NCI-H146 treated with DMSO at 0.1 percent for 48 hours (cell line): ENCODE data around the gene KCNAB1.

ENCODE experiments used
- DNase-seq: peaks from one replicate; lab custom pipeline; 2025; ENCODE audit not compliant: unreplicated experiment; lab: John Stamatoyannopoulos, UW

Gene KCNAB1

DNA sequence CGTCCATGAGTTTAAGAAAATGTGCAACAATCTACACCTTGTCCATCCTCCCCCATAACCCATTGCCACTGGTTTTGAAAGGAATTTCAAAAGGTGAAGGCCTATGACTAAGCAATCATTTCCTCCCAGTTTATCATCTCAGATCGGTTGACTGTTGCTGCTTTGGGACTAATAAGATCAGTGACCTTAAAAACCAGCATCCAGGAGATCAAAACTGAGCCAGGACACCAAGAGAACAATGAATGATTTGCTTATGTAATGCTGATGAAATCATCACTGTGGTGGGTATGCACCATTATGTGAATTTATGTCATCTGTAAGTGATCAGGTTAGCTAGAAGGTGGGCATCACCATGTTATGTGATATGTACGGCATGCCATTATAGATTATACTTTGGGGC, 239.0 kb downstream of the KCNAB1 start:
- no peak for DNase-seq

DNA sequence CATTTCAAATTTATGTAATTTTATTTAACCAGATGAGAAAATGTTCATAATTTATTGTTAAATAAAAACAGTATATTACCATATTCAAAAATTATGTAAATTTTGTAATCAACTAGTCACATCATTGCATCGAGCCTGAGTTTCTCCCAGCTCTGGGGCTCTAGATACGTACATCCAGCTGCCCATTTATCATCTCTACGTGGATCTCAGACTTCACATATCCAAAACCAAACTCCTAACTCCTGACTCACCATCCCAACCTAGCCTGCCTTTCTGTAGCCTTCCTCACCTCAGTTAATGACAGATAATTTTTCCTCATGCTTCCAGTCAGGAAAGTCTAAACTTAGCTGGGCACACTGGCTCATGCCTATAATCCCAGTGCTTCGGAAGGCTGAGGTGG, 239.7 kb downstream of the KCNAB1 start:
- DNase-seq, result no peak

DNA sequence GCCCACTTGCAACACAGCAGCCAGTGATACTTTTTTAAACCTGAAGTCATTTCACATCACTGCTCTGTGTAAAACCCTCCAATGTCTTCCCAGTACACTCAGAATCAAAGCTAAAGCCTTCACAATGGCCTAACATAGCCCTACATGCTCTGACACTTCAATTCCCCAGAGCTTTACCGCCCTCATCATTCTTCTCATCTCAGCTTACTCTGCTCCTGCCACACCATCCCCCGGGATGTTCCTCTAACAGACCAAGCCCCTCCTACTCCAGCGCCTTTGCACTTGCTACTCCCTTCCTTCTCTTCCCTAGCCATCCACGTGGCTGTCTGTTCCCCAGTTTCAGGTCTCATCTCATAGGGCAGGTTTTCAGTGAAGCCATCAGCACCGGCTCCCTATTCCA, 240.6 kb downstream of the KCNAB1 start:
- DNase-seq, result no peak

DNA sequence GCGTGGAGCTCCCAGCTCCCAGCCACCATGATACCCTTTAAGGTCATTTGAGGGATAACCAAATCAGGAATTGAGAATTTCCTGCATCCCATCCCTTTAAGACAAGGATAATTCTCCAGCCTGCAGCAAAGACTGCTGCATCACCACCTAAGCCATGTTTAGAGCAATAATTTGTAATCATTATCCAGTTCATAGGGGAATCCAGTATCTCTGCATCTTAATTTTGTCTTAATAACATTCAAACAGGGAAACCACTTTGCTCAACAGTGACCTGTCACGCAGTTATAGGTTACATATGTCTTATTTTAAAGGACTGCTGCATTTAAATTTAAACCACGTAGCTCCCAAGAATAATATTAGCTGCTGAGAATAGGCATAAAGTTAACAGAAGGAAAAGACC, 246.2 kb downstream of the KCNAB1 start:
- no peak for DNase-seq

DNA sequence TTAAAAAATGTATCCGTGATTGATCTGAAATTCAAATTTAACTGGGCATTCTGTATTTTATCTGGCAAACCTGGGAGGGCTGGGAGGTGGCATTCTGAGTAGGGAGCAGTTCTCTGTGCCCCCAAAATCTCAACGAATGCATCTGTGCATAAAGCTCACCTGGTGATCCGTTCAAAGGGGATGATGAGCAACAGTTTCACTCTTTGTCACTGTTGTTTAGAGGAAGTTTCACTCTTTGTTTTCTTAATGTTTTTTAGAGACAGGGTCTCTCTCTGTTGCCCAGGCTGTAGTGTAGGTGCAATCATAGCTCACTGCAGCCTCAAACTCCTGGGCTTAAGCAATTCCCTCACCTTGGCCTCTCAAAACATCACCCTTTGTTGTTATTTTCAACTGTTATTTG, 247.8 kb downstream of the KCNAB1 start:
- no peak for DNase-seq

DNA sequence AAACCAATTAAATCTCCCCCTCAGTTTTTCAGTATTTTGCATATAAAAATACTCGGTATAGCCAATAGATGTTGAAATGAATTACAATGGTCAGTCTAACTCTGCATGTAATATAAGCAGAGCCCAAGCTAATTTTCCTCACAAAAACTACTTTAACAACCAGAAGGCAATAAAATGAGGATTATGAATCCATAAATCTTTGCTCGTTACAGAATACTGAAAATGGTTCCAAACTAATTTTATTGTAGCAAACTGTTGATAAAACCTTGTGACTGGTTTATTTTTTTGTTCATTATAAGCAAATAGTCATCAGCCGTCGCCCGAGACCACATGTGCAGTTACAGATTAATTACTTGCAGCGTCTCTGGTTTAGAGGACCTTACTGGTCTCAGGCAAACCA, 251.3 kb downstream of the KCNAB1 start:
- no peak for DNase-seq

DNA sequence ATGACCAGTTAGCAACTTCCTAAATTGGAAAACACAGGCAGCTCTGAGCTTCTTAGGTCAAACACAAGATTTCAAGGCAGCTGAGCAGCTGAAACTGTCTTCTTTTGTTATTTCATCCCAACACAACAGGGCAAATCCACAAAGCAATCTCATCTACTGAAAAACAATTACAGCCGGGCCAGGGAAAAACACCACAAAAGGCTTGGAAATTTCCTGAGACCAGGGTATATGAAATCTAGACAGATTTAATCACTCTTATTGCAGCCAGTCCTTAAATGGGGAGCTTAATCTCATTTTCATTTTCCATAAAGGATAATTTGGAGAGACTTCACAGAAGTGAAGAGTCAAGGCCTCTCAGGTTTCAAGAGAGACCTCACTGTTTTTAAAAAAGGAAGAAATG, 252.7 kb downstream of the KCNAB1 start:
- no peak for DNase-seq

DNA sequence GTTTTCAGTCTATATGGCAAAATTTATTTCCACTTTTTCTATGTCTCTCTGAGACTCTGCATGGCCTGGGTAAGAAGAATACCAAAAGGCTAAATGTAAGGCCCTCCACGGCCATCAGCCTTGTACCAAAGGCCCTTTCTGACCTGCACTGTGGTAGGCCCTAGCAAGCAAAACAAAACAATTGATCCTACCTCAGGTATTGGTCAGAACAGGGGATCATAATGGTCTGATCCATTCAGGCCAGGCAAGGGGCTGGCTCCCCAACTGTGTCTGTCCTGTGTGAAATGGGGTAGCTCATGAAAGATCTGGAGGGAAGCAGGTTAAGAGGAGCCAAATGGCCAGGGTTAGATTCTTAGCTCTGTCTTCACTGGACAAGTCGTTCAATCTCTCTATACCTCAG, 253.3 kb downstream of the KCNAB1 start:
- DNase-seq, result no peak

DNA sequence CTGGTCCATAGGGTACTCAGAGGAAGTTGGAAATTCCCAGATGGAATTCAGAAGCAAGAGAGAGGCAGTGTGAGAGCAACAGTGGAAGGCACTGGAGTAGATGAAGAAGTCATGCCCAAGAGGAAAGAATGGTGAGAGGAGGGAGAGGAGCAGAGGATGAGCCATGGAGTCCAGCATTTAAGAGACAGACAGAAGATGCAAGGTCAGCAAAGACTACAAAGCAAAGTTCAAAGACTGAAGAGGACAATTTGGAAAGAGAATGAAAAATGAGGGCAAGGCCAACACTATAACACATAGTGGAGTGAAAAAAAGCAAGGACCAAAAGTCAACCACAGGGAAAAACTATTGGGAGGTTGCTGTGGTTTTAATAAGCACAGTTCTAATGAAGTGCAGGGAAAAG, 255.8 kb downstream of the KCNAB1 start:
- DNase-seq, result no peak

DNA sequence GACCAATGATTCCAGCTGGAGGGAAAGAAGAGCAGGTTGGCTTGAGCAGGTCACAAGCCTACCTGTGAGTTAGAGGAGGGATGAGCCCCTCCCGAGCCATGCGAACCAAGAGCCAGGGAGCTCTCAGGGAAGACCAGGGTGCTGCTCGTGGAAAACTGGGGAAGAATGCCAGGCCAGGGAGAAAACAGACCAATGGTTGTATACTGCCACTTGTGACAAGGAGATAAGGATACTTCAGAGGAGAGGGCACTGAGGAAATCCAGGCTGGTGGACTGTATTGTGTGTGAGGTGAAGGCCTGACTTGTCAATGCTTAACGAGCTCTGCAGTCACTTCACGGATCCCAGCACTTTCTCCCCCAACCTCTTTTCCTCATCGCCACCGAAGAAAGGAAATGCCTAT, 256.9 kb downstream of the KCNAB1 start:
- DNase-seq, result no peak

DNA sequence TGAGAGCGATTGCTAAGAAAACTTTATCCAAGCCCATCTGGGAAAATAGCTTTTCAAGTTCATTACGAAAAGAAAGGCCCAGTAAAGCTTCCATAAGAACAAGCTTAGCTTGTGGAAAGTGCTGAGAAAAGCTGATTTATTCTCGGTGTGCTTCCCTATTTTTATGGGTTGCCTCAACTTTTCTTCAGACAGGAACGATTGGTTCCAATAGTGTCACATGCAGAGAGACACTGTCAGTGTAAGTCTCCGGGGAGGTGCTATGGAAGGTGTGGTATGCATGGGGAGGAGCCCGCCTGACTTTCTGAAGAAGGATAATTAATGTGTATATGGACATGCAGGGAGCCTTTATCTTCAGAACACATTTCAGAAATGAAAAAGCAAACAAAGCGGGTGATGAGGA, 257.3 kb downstream of the KCNAB1 start:
- DNase-seq, result no peak

DNA sequence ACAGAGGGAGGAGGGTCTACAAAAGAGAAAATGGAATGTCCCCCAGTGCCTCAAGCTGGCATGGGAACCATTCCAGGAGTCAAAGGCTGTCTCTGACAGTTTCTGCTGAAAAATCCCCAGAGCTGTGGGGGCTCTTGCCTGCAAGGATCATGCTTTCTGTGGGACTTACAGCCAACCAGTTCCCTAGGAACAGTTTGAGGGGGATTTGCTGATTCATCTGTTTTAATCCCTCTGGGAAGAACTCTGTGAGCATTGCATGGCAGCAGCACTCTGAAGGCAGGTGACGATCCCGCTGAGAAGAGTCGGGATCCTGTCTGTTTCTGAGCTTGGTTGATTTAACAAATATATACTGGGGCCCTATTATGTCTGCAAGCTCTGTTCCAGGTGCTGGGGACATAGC, 258.5 kb downstream of the KCNAB1 start:
- no peak for DNase-seq

DNA sequence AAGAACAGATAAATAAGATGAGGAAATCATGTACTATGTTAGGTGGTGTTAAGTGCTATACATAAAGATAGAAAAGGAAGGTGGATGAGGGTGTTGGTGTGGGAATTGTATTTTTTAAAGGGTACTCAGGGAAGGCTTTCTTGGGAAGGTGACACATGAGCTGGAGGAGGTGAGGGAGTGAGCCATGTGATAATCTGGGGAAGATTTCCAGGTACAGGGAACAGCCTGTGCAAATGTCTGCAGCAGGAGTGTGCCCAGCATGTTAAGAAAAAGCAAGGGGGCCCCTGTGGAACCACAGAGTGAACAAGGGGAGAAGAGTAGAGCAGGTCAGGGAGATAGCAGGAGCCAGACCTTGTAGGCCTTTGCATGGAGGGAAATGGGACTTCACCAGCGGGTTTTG, 258.9 kb downstream of the KCNAB1 start:
- DNase-seq, result no peak

DNA sequence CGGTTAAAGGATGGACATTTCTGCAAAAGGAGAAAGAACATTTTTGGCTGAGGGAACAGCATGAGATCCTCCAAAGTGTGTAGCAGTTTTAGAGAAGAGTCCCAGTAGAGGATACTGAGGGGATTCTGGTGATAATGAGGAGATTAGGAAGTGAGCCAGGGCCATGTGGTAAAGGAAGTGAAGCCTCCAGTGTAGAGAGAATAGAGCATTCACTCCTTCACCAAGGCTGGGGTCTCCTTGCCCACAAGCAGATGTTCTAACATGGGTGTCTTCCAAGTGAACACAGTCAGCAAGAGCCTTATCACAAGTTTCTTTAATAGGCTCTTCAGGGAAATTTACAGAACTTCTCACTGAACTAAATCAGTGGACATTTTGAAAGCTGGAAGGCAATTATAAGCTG, 260.9 kb downstream of the KCNAB1 start:
- no peak for DNase-seq

DNA sequence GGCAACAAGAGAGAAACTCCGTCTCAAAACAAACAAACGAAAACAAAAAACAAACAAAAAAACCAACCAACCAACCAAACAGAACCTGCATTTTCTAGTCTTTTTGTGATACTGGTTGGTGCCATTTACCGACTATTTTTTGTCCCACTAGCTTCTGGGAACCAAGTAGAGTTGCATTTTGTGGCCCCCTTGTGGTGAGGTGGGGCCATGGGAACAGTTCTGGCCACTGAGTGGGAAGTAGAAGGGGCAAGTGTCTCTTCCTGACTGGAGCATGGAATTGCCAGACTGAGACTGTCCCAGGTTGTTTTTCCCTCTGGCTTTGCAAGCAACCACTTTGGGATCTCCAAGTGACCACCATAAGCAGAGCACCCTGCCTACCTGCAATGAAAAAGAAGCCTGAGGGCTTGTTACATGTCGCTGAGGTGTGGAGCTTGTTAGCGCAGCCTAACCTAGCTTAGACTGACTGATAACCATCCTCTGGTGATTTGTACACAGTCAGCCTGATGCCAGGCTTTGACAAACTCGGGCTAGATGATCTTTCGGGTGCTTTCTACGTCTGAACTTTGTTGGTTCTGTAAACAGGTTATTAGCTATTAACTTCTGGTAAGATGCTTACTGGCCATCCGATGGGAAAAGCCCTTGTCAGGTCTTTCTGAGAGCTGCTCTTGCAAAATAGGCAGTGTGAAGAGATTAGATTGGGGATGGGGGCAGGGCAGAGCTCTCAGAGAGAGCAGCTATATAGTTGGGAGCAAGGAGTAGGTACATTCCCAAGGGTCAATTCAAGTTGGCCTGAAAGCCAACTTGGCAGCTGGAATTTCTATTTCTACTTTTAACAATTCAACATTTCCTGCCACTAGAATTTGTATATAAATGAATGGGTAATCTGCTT, 262.3 kb downstream of the KCNAB1 start:
- DNase-seq, result no peak

DNA sequence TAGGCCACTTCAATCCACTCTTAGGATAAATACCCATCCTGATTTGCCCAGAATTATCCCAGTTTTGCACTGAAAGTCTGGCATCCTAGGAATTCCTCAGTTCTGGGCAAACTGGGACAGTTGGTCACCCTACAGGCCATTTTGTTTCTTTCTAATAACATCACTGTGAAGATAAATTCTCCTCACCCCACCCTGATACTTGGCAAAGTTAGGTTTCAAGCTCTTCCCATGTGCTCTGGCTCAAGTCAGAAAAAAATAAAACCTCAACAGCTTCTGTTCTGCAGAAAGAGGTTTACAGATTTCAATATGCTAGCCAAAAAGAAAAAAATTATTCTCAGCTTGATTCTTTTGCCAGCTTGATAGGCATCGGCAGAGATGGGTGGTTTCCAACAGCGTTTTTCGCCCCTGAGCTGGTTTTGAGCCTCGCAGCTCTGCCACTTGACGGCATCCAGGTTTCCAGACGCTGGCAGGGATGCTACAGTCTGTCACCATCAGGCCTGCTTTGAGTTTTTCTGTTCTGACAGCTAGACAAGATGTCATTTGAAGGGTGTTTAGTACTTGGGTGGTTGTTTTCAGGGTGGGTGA, 263.2 kb downstream of the KCNAB1 start:
- DNase-seq, result no peak

DNA sequence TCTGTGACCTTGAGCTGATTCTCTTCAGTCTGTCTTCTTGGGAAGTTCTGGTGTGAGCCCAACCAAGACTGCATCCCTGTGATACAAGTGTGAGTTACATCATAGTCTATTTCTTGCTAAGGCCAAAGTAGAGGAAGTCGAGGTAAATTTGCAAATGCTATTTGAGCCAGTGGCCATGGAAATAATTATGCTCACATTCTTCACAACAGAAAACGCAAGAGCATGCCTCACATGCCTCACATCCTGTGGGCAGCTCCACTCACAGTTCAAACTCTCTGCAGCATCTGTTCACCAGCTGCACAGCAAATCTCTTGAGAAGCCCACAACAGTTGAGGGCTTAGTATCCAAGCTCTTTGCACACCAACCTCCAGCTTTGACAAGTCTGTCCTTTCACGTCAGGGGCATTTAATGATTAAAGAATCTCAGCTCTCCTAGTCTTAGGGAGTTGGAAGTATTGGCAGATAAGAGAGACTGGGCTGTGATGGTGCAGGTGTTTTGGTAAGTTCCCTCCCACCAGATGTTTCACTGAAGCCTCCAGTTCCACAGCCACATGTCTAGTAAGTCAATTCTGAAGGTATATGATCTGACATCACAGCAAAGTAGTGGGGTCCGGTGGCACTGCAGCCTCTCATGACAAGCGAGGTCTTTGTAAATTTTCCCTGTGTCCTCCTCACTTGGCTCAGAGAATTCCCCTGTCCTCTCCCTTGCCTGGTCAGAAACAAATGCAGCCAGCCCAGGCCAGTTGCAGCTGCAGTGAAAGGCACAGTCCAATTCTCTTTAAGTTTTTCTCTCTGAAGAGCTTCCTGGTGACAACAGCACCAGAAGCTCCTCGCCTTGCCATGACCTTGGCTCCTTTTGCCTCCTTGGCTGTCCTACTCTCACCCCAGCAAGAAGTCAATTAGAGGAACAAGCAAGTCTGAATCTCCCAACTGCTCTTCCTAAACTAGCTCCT, 268.4 kb downstream of the KCNAB1 start:
- DNase-seq, result no peak

DNA sequence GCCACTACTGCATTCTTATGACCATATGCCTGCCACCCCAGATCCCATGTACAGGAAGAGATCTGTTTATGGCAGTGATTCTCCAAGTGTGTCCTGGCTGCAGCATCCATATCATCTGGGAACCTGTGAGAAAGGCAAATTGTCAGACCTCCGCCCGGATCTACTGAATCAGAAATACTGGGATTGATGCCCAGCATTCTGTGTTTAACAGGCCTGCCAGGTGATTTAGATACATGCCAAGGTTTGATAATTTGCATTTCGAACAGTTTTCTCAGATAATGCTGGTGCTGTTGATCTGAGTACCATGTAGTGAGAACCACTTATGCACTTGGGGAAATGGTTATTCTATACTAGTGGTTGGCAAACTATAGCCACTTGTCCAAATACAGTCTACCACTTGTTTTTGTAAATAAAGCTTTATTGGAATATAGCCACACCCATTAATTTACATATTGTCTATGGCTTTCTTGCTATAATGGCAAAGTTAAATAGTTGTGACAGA, 269.1 kb downstream of the KCNAB1 start:
- no peak for DNase-seq

DNA sequence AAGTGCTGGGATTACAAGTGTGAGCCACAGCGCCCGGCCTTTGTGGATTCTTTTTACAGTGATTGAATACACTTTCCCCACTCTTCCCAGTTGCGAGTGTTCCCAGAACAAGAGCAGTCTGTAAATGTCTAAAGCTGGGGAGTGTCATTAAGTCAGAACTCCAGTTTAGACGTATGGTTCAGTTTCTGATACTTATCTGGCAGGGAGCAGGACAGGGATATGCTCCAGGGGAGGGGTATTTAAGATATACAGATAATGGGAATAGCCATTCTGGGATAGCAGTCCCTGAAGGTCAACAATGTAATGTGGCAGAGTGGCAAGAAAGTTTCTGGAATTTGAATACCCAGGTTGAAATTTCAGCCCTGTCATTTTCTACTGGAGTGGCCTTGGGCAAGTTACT, 270.5 kb downstream of the KCNAB1 start:
- DNase-seq, result no peak

DNA sequence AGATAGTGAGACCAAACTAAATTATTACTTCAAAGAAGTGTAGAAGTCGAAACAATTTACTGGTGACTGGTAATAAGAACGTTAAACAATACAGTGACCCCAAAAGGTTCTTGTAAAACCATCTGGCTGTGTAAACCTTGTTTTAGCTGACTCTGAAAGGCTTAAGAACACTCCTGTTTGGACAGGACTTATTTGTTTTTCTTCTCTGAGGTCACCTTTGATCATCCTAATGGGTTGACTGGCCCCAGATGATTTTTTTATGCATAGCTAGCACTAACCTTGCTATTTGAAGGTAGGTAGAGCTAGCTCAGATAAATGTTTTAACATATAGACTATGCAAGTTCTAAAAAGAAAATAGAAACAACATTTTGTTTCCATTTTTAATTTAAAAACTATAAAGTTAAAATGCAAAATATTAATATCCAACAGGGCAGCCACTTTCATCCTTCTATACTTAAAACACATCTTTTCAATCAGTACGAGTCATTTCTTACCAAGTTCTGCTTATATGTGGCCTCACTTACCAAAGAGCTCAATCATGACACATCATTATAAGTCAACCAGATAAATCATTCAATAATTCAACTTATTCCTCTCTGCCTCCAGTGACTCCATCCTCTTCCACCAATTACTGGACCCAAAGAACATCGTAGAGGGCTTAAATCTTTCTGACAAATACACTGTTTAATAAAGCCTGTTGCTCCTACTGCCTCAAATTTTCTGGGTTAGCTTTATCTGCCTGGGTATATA, 275.8 kb downstream of the KCNAB1 start:
- DNase-seq, result no peak

DNA sequence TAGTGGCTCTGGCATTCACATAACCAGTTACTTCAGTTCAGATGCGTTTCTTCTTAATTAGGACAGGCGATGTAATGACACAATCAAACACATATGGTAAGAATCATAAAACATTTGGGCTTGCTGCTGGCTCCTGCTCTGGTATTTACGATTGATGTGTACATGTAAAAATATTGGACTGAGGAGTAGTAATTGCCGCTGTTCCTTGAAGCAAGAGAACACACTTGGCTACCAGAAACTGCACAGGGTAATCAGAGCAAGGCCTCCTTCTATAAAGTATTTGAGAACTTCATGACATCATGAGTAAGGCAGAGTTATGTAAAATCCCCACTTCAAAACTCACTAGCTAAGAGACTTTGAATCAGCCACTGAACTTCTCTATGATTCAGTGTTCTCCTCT, 276.5 kb downstream of the KCNAB1 start:
- no peak for DNase-seq
